ENCODE results near the gene ZNF618.

GRCh38 chr9:114086607-114087006 is 210.5 kb downstream of the ZNF618 start:
- TF ChIP-seq POLR2A (IDR thresholded peaks at IDR 0.05) (no peak), CTCF (IDR thresholded peaks at IDR 0.05) (no peak), POLR2AphosphoS5 (IDR thresholded peaks at IDR 0.05; ENCODE audit: insufficient read depth in 1 of 2, low read depth in 1 of 2) (no peak)

Measured in vagina (tissue), 2 donors.